Effector CD8-positive, alpha-beta T cell (primary cell): ENCODE data around the gene KIRREL3.
"Not testable (repeated sequence)": the region's sequence is repeated elsewhere in the genome, so short reads cannot be mapped to it uniquely, and the experiment has no call there.

Source experiments
- DNase-seq: peaks from one replicate; lab custom pipeline; 2025; lab: John Stamatoyannopoulos, UW

Gene KIRREL3

DNA sequence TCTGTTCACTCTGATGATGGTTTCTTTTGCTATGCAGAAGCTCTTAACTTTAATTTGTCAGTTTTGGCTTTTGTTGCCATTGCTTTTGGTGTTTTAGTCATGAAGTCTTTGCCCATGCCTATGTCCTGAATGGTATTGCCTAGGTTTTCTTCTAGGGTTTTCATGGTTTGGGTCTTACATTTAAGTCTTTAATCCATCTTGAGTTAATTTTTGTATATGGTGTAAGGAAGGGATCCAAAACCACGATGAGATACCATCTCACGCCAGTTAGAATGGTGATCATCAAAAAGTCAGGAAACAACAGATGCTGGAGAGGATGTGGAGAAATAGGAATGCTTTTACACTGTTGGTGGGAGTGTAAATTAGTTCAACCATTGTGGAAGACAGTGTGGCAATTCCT is 48.0 kb downstream of the KIRREL3 start:
- DNase-seq, result not testable (repeated sequence)

- DNase-seq, result no peak
These were observed 49.1 kb downstream of the KIRREL3 start for GRCh38 chr11:126951465-126951864.

DNA sequence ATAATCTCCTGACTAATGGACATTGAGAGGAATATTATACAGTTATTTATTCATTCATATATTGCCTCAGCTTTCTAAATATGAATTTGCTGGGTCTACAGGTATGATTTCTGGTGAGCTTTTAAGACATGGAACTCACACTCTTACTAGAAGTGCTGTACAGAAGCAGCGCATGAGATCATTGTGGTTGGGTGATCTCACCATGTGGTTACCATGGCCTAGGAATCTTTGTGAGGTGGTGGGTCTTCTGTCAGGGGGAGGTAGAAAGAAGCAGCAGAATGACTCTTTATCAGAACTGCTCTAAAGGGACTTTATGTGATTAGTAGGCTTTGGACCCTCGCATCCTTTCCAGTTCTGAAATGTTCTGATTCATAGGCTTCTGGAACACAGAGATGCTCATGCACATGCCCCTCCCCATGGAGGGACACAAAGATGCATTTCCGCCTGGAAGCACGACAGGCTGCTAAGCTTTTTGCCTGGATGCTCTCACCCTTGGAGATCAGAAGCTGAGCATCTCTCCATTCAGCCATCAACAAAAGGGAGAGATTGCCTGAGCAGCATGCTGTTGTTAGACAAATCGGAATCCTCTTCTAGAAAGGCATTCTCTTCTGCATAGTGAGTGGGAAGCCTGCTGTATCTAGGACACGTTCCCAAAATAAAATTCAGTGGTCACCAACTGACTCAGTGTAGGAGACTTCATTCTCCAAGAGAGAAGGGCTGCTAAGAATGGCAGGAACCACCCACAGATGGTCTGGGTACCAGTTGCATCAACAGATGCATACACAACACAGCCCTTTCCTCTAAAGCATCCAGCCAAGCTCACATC is 51.3 kb downstream of the KIRREL3 start:
- no peak for DNase-seq

DNA sequence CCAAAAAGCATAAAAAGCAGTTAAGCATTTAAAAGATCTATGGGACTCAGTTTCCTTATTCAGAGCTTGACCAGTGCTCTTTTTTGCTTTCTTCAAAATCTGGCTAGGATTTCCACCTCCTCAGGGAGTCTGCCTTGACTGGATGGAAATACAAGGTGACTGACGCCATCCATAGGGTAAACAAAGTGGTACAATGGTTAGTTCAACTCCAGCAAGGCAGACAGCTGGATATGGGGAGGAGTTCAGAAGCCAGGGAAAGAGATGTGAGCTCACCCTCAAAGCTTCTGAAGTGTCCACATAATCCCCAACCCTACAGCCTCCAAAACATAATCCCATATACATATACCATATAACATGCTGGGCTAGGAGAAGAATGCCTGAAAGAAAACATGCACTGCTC is 52.0 kb downstream of the KIRREL3 start:
- DNase-seq, result no peak

- DNase-seq, result no peak
These were observed 55.3 kb downstream of the KIRREL3 start for GRCh38 chr11:126945319-126945718.

DNA sequence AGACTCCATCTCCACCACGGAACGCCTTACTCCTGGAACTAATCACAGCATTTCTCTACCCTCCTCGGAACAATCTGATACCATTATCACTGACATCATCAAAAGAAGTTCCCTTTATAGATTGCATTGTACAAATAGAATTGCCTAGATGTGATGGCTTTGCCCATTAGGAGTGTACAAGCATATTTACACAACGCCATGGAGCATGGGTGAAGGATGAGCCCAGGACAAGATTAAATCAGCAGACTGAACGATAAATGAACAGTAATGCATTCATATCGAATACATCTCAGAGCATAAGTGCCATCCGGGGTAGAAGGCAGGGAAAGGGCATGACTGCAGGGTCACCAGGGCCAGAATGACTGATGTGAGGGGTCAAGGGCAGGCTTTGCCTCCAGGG is 57.3 kb downstream of the KIRREL3 start:
- no peak for DNase-seq

GRCh38 chr11:126942146-126942545 is 58.4 kb downstream of the KIRREL3 start:
- no peak for DNase-seq

GRCh38 chr11:126939552-126939951 is 61.0 kb downstream of the KIRREL3 start:
- DNase-seq, result no peak

GRCh38 chr11:126938718-126939117 is 61.9 kb downstream of the KIRREL3 start:
- DNase-seq, result no peak

DNA sequence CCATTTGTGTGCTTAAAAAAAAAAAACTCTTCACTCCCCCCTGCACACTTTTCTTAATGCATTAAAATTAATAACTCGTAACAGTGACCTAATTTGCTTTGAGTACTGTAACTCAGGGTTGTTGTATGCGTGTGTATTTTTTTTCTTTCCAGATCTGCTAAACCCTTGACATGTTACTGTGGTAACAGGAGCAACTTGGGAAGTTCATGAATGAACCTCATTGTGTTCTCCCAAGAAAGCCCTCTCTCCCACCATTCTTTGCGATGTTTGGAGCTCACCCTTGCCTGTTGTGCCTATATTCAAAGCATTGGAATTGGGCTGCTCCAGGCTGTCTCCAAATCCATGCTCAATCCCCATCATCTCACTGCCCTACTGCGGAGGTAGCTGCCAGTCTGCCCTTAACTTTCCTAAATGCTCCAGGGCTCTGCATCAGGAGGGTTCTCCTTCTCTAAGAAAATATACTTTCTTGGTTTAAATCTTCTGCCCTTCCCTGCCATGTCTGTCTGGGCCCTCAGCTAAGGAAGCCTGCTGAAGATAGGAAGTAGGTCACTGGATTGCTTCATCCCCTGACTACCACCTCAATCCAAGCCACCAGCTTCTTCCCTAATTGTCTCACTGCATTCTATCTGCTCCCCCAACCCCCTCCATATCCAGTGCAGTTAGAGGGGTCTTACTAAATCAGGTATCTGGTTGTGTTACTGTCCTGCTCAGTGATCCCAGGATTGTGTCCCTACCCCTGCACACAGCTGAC is 70.3 kb downstream of the KIRREL3 start:
- no peak for DNase-seq

DNA sequence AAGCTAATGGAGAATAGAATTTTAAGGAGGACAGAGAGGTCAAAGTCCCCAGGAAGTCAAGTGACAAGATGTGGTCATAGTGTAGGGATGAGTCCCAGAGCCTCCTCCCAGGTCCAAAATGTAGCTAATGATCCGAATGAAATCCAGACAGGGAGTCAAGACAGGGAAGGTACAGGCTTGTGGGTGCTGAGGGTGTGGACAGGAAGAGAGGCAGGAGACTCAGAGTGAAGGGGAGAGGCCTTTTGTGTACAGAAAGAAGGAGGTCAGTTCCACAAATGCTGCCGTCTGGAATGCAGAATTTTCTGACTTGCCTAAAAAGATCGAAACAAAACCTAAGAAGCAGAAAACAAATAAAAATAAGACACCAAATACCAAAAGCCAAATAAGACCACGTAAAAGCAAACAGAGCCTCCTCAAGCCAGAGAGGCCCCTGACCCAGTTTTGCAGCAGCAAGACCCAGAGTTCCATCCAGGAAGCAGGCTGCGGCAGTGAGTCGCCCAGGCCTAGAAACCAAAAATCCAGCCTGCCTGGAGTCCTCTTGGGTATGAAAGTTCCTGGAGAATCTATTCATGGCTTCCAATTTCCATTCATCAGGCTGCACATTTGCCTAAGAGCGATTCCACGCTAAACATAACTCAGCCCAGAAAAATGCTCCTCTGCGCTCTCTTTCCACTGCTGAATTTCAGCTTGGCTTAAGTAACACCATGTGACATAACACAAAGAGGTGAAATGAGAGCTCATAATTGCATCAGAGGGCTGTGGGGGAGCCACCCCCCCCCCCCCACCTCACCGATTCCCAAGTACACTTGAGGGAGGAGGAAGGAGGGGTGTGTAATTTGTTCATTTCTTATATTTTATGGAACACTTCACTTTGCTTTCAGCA is 71.2 kb downstream of the KIRREL3 start:
- no peak for DNase-seq

- no peak for DNase-seq
These were observed 72.9 kb downstream of the KIRREL3 start for GRCh38 chr11:126927623-126928022.

DNA sequence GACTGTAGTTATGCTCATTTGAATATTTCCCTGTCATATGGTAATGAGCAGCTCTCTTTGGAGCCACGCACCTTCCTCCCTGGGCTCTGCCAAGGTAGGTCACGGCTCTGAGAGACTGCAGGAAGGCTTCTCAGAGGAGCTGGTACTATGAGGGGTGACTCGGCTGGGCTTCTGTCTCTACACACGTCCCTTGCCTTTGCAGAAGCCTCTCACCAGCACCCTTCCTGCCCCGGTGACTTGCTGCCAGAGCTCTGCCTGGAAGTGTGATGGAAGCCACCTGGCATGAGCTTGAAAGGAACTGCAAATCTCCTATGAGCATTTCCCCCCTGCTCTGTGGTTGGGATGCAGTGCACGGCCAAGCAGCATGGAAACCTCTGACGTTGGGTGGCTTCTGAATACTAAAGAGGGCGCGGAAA is 74.2 kb downstream of the KIRREL3 start:
- DNase-seq, result no peak

DNA sequence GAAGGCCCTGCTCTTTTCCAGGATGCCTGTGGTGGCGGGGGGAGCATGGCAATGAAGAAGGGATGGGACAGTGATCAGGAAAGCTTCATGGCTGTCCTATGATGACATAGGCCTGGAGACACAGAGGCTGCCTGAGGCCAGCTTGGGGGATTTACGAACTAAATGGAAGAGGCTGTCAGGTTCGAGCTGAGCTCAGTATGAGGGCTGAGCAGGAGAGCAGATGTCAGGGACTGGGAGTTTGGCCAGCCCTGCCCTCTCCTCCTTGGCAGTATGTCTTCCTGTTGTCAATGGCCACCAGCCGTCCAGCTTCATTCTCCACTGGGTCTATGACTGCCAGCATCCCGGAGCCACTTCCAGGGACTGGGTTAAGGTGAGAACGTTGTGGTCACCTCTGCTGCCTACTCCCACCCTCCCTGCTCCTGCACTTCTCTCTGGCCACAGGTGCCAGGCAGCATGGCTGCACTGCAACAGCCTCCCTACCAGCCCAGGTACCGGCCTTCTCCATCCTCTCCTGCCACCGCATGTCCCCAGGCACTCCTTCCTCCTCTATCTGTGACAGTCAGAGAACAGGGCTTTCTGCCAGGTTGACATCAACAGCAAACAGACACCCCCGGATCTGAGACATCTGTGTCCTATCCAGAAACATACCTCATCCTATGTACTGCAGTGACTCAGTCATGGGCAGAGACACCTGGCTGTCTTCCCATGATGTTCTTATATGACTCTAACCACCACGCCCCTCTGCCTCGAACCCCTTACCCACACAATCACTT is 75.1 kb downstream of the KIRREL3 start:
- DNase-seq, result no peak

DNA sequence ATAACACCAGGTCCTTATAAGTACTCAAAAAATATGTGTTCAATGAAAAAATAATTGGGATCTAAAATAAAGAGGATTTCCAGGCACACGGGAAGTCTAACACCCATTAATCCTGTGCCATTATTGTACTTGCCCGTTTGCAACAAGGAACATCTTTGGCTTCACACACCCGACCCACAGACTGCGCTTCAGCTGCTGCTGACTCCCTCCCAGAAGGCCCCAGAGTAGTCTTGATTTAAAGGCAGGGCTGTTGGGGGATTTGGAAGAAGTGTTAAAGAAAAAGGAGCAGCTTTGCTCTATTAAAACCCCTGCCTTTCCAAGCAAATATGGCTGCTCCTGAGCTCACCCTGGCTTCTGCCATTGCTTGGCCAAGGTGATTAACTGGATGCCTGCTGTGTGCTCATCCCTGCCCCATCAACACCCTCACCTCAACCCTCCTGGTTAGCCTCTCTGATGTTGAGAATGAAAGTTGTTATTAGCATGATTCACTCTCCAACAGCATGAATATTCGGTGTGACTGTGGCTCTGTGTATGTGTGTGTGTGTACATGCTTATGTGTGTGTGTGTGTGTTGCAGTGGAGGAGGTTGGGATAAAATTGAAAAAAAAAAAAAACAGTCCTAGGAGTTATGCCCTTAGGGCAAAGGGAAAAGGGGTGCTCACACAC is 76.1 kb downstream of the KIRREL3 start:
- no peak for DNase-seq

GRCh38 chr11:126920833-126921232 is 79.7 kb downstream of the KIRREL3 start:
- no peak for DNase-seq

DNA sequence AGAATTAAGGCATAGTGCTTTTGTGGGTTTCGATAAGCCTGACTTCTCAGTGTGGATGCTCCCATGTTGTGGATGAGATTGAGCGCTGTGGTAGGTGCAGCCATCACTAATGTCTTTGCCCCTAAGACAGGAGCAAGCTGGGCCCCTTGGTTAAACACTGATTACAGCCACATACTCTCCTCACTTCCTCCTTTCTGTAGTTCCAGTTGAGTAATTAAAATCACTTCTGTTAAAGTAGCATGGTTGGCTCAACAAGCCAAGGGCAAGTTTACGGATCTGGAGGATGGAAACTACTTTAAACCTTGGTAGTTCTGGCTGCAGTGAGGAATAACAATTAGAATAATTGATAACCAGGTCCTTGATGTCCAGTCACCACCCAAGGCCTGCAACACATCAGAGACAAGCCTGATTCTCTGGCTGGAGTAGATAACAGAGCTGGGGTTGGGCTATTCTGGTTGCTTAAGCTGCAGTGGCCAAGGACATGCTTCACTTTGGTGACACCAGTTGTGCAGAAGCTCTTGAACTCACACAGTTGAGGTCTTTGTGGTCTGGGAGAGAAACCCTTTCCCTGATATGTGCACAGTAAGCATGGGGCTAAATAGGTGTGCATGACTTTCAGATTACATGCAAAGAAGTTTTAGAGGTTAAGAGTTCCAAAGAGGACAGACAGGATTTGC is 81.3 kb downstream of the KIRREL3 start:
- DNase-seq, result no peak

- no peak for DNase-seq
These were observed 82.0 kb downstream of the KIRREL3 start for GRCh38 chr11:126918556-126918955.

- no peak for DNase-seq
These were observed 82.9 kb downstream of the KIRREL3 start for GRCh38 chr11:126917531-126918204.

DNA sequence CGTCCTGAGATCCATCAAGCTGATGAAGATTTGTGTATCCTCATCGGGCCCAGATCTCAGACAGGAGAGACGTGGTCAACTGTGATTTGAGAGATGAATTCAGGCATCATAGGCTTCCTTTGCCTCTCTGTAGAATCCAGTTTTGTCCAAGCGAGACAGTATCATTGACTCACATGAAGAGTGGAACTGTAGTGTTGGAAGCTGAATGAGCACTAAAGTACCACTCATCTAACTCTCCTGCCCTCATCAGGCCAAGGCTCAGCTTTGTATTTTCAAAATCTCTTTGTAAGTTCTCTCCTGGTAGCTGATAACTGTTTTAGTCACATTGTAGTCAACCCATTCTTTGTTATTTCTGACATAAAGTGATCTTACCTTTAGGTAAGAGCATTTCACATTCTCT is 85.1 kb downstream of the KIRREL3 start:
- no peak for DNase-seq
